OCI-LY1 (cell line): ENCODE measurements around the gene PARD3B.

Experiments
- H2AFZ ChIP-seq: fragments of 200-600 bp; sonication (generic), shearing (Covaris generic); 2 replicates; pipeline ENCODE4 v1.6.0; 2014; ENCODE audit warnings: antibody characterized with exemption, mild to moderate bottlenecking, low read length
- H3F3A ChIP-seq: fragments of 200-600 bp; sonication (generic), shearing (Covaris generic); 2 replicates; pipeline ENCODE4 v1.6.0; 2014; ENCODE audit warnings: mild to moderate bottlenecking, antibody characterized with exemption, low read length, moderate library complexity; ENCODE audit not compliant: insufficient read depth
- H3K27ac ChIP-seq: fragments of 200-600 bp; sonication (generic); 2 replicates; pipeline ENCODE4 v1.5.1; 2014; ENCODE audit warnings: low read length, mixed run types, mild to moderate bottlenecking, low read depth; ENCODE audit not compliant: poor library complexity, severe bottlenecking
- H3K27me3 ChIP-seq: fragments of 200-600 bp; sonication (generic); 2 replicates; pipeline ENCODE4 v1.6.0; 2014; ENCODE audit warnings: antibody characterized with exemption, mild to moderate bottlenecking, low read length, moderate library complexity; ENCODE audit not compliant: insufficient read depth
- H3K36me3 ChIP-seq: fragments of 200-600 bp; sonication (generic); 2 replicates; pipeline ENCODE4 v1.6.1; 2014; ENCODE audit warnings: mild to moderate bottlenecking, antibody characterized with exemption, low read length, moderate library complexity, mixed read lengths; ENCODE audit not compliant: insufficient read depth
- H3K4me1 ChIP-seq: fragments of 200-600 bp; sonication (generic); 2 replicates; pipeline ENCODE4 v1.5.1; 2014; ENCODE audit warnings: mild to moderate bottlenecking, low read length, moderate library complexity; ENCODE audit not compliant: insufficient read depth, severe bottlenecking
- H3K4me2 ChIP-seq: fragments of 200-600 bp; sonication (generic), shearing (Covaris generic); 2 replicates; pipeline ENCODE4 v1.6.1; 2014; ENCODE audit warnings: low read length
- H3K4me3 ChIP-seq: fragments of 200-600 bp; sonication (generic); 2 replicates; pipeline ENCODE4 v1.5.1; 2014; ENCODE audit warnings: low read length, low read depth, mild to moderate bottlenecking, mixed read lengths; ENCODE audit not compliant: poor library complexity, severe bottlenecking
- H3K79me2 ChIP-seq: fragments of 200-600 bp; shearing (Covaris generic); 2 replicates; pipeline ENCODE4 v1.6.1; 2016; ENCODE audit warnings: mixed run types, low read length, mixed read lengths; ENCODE audit not compliant: insufficient read depth
- H3K9ac ChIP-seq: fragments of 200-600 bp; sonication (generic), shearing (Covaris generic); 2 replicates; pipeline ENCODE4 v1.6.1; 2014; ENCODE audit warnings: mild to moderate bottlenecking, low read length, mixed read lengths
- H3K9me2 ChIP-seq: fragments of 200-600 bp; sonication (generic), shearing (Covaris generic); 2 replicates; pipeline ENCODE4 v1.6.1; 2014; ENCODE audit warnings: low read depth, mild to moderate bottlenecking, low read length, mixed read lengths
- H3K9me3 ChIP-seq: fragments of 200-600 bp; shearing (Covaris generic); 2 replicates; pipeline ENCODE4 v1.6.1; 2014; ENCODE audit warnings: low read length, mixed read lengths
- H4K20me1 ChIP-seq: fragments of 200-600 bp; sonication (generic), shearing (Covaris generic); 2 replicates; pipeline ENCODE4 v1.6.0; 2016; ENCODE audit warnings: mild to moderate bottlenecking, low read length; ENCODE audit not compliant: insufficient read depth
- EZH2 ChIP-seq: fragments of 200-600 bp; sonication (generic), shearing (Covaris generic); IDR thresholded peaks from 2 replicates; pipeline ENCODE4 v1.8.0; 2017; ENCODE audit warnings: borderline replicate concordance, mixed run types, mild to moderate bottlenecking, antibody characterized with exemption, low read length, moderate library complexity, mixed read lengths
- TF ChIP-seq, protein P1 (sequence below): fragments of 200-600 bp; sonication (generic), shearing (Covaris generic); IDR thresholded peaks from 2 replicates; pipeline ENCODE4 v1.5.1; 2017; ENCODE audit warnings: mild to moderate bottlenecking, antibody characterized with exemption, low read length, moderate library complexity, mixed read lengths

The PARD3B gene

DNA sequence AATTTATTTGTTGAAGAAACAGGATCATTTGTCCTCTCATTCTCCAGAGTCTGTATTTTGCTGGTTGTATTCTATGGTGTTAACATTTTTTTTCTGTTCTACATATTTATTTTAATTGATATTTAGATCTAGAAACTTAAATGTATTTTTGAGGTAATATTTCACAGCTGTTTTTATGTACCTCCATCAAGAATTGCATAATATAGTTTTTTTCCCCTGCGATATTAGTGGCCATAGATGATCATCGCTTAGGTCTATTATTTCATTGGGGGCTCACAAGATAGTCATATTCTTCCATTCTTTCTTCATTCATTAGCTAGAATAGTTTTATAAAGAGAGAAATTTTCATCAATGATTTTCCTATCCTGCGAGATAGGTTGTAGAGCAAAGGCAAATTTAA is 89.3 kb downstream of the PARD3B start:
- no peak overlapping the region for H3K27ac ChIP-seq
- no peaks in the 10 kb centered on the region for H3K79me2 ChIP-seq
- no peaks in the 10 kb centered on the region for H3F3A ChIP-seq
- H2AFZ ChIP-seq = no peak overlapping the region
- H3K4me1 ChIP-seq = no peaks in the 10 kb centered on the region
- H3K27me3 ChIP-seq = no peaks in the 10 kb centered on the region
- H4K20me1 ChIP-seq = no peaks in the 10 kb centered on the region
- H3K4me2 ChIP-seq = no peak overlapping the region
- H3K9ac ChIP-seq = no peak overlapping the region
- H3K4me3 ChIP-seq = no peak overlapping the region
- TF ChIP-seq, protein P1, sequence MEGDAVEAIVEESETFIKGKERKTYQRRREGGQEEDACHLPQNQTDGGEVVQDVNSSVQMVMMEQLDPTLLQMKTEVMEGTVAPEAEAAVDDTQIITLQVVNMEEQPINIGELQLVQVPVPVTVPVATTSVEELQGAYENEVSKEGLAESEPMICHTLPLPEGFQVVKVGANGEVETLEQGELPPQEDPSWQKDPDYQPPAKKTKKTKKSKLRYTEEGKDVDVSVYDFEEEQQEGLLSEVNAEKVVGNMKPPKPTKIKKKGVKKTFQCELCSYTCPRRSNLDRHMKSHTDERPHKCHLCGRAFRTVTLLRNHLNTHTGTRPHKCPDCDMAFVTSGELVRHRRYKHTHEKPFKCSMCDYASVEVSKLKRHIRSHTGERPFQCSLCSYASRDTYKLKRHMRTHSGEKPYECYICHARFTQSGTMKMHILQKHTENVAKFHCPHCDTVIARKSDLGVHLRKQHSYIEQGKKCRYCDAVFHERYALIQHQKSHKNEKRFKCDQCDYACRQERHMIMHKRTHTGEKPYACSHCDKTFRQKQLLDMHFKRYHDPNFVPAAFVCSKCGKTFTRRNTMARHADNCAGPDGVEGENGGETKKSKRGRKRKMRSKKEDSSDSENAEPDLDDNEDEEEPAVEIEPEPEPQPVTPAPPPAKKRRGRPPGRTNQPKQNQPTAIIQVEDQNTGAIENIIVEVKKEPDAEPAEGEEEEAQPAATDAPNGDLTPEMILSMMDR = no peak
- no peak for TF ChIP-seq EZH2
- H3K9me2 ChIP-seq = no peaks in the 10 kb centered on the region
- no peaks in the 10 kb centered on the region for H3K9me3 ChIP-seq
- H3K36me3 ChIP-seq = no peaks in the 10 kb centered on the region

DNA sequence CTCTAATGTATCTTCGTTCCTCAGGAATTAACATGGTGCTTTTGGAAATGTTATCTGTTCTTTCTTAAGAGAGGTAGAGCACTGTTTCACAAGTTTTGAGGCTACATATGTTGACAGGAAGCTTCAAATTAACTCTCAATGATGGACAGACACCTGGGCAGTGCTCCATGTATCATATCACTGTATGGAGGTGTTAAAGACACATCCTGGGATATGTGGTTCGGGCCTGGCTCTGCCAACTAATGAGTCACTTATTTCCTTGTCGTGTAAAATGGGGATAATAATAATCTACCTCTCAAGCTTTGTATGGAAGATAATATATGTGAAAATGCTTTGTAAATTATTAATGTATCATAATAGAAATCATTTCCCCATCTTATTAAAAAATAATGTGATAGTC is 90.2 kb downstream of the PARD3B start:
- no peak overlapping the region for H3K27ac ChIP-seq
- H4K20me1 ChIP-seq = no peaks in the 10 kb centered on the region

DNA sequence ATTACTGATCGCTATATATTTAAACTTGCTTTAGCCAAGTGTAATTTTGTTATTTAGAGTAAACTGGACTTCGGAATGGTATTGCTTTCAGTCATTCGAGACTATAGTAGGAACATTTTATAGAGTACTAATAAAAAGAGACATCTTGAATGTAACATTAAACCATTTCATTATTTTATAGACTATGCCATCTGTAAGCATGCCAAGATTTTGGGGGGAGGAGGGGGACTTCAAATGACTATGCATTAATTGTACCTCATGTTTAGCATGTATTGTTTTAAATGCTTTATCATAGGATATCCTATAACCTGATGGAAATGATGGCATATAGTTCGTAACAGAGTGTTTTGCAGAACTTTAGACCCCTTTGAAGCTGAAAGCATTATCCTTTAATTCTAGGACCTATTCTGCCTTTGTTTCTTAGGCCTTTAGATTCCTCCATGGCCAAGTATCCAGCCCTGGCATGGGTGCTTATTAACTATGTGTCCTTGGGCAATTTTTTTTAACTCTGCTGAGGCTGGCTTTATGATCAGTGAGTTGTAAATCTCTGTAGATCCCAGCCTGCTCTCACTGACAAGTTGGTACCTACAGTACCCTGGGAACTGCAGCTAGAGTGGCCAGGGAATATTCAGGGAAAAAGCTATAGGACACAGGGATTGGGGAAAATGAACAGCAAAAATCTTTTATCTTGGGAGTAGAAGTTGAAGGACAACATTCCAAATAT is 93.4 kb downstream of the PARD3B start:
- Histone ChIP-seq H3K4me2 (no peak overlapping the region), H3K9me2 (no peaks in the 10 kb centered on the region), H3K27me3 (no peaks in the 10 kb centered on the region), H4K20me1 (no peaks in the 10 kb centered on the region), H3K36me3 (no peaks in the 10 kb centered on the region), H3K79me2 (no peaks in the 10 kb centered on the region), H3K4me3 (no peak overlapping the region), H2AFZ (no peak overlapping the region), H3K27ac (no peak overlapping the region), H3K9ac (no peak overlapping the region), H3K9me3 (no peaks in the 10 kb centered on the region), H3K4me1 (no peaks in the 10 kb centered on the region), H3F3A (no peaks in the 10 kb centered on the region)
- no peak for TF ChIP-seq EZH2
- TF ChIP-seq, protein P1 = no peak

More for the DNA sequence above, 90.2 kb downstream of the PARD3B start:
- Histone ChIP-seq H3K4me1 (no peaks in the 10 kb centered on the region), H2AFZ (no peak overlapping the region), H3K9ac (no peak overlapping the region), H3K36me3 (no peaks in the 10 kb centered on the region), H3K9me3 (no peaks in the 10 kb centered on the region), H3K4me3 (no peak overlapping the region), H3F3A (no peaks in the 10 kb centered on the region), H3K27me3 (no peaks in the 10 kb centered on the region), H3K79me2 (no peaks in the 10 kb centered on the region), H3K9me2 (no peaks in the 10 kb centered on the region), H3K4me2 (no peak overlapping the region)
- no peak for TF ChIP-seq EZH2
- TF ChIP-seq, protein P1 = no peak
